ENCODE results near the gene PMEL. TPM values are rescaled to one million over a fixed set of nuclear protein-coding genes. Genes with fewer than 3 reads are reported as not detected.
A peak's percentile ranks its signal among the peaks of the same experiment; 100 is the strongest.

The PMEL gene
- total and polyA plus RNA-seq, 9 of the 15 experiments (the other 6 are each of a cell fraction or from before 2014, with no cell fraction given), result 0.36 to 2.0 (median 0.98) TPM

GRCh38 chr12:55973599-55974307 is 7.9 kb upstream of the PMEL start, which contains the start of gene RAB5B (continued):
- TF ChIP-seq CCNT2 (IDR thresholded peaks at IDR 0.05; ENCODE audit: borderline replicate concordance, extremely low read depth, insufficient read length, low read depth, low read length) (peak; percentile 47), SP1 (CRISPR knock-in tag; IDR thresholded peaks at IDR 0.05) (peak; percentile 99), SP2 (IDR thresholded peaks at IDR 0.05; ENCODE audit: extremely low read depth, low read depth, low read length, poor library complexity, severe bottlenecking) (peak; percentile 96), TEAD1 (CRISPR knock-in tag; IDR thresholded peaks at IDR 0.05) (peak in 1 of 2 experiments; percentile 43; a peak in 1 of 4 replicates), FOXJ2 (tag; IDR thresholded peaks at IDR 0.05) (peak; percentile 62; the same call in 1 of the 2 replicates), ZNF282 (CRISPR knock-in tag; IDR thresholded peaks at IDR 0.05) (no peak), HDGF (IDR thresholded peaks at IDR 0.05) (no peak; the same call in 1 of the 2 replicates), BCL6 (CRISPR knock-in tag; IDR thresholded peaks at IDR 0.05) (no peak), KDM2B (CRISPR knock-in tag; IDR thresholded peaks at IDR 0.05) (no peak), POLR2A (conservative IDR thresholded peaks at IDR 0.05) (peak; percentile 90), SMAD3 (CRISPR knock-in tag; conservative IDR thresholded peaks at IDR 0.05) (no peak), ZBTB17 (CRISPR knock-in tag; IDR thresholded peaks at IDR 0.05) (peak; percentile 78), SIN3A (IDR thresholded peaks at IDR 0.05; ENCODE audit: borderline replicate concordance in 2 of 2, control insufficient read depth in 1 of 2, low read depth in 2 of 2, low read length in 2 of 2) (peak; percentile 96 to 99; a peak in 3 of 4 replicates), HLTF (IDR thresholded peaks at IDR 0.05) (no peak; the same call in 1 of the 2 replicates), CBX1 (IDR thresholded peaks at IDR 0.05; ENCODE audit: low read depth) (no peak), CAMTA2 (CRISPR knock-in tag; conservative IDR thresholded peaks at IDR 0.05) (no peak), JUNB (CRISPR knock-in tag; conservative IDR thresholded peaks at IDR 0.05) (no peak), ZNF143 (CRISPR knock-in tag; IDR thresholded peaks at IDR 0.05) (no peak), GATA2 (CRISPR knock-in tag; IDR thresholded peaks at IDR 0.05) (no peak), LCOR (CRISPR knock-in tag; IDR thresholded peaks at IDR 0.05) (peak; percentile 90), NR2C2 (CRISPR knock-in tag; IDR thresholded peaks at IDR 0.05) (no peak; the same call in 1 of the 2 replicates), NR2C2 (tag; IDR thresholded peaks at IDR 0.05) (peak; percentile 95), PCBP1 (IDR thresholded peaks at IDR 0.05; ENCODE audit: low read depth, low read length, poor library complexity, severe bottlenecking) (peak; percentile 65)
- TF ChIP-seq, protein P1, sequence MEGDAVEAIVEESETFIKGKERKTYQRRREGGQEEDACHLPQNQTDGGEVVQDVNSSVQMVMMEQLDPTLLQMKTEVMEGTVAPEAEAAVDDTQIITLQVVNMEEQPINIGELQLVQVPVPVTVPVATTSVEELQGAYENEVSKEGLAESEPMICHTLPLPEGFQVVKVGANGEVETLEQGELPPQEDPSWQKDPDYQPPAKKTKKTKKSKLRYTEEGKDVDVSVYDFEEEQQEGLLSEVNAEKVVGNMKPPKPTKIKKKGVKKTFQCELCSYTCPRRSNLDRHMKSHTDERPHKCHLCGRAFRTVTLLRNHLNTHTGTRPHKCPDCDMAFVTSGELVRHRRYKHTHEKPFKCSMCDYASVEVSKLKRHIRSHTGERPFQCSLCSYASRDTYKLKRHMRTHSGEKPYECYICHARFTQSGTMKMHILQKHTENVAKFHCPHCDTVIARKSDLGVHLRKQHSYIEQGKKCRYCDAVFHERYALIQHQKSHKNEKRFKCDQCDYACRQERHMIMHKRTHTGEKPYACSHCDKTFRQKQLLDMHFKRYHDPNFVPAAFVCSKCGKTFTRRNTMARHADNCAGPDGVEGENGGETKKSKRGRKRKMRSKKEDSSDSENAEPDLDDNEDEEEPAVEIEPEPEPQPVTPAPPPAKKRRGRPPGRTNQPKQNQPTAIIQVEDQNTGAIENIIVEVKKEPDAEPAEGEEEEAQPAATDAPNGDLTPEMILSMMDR (IDR thresholded peaks at IDR 0.05 in 2 of 3, conservative IDR thresholded peaks at IDR 0.05 in 1 of 3; ENCODE audit: insufficient read depth in 2 of 3, low read depth in 1 of 3, low read length in 3 of 3), result peak in 1 of 3 experiments; percentile 5; a peak in 1 of 6 replicates
- TF ChIP-seq, protein P2, sequence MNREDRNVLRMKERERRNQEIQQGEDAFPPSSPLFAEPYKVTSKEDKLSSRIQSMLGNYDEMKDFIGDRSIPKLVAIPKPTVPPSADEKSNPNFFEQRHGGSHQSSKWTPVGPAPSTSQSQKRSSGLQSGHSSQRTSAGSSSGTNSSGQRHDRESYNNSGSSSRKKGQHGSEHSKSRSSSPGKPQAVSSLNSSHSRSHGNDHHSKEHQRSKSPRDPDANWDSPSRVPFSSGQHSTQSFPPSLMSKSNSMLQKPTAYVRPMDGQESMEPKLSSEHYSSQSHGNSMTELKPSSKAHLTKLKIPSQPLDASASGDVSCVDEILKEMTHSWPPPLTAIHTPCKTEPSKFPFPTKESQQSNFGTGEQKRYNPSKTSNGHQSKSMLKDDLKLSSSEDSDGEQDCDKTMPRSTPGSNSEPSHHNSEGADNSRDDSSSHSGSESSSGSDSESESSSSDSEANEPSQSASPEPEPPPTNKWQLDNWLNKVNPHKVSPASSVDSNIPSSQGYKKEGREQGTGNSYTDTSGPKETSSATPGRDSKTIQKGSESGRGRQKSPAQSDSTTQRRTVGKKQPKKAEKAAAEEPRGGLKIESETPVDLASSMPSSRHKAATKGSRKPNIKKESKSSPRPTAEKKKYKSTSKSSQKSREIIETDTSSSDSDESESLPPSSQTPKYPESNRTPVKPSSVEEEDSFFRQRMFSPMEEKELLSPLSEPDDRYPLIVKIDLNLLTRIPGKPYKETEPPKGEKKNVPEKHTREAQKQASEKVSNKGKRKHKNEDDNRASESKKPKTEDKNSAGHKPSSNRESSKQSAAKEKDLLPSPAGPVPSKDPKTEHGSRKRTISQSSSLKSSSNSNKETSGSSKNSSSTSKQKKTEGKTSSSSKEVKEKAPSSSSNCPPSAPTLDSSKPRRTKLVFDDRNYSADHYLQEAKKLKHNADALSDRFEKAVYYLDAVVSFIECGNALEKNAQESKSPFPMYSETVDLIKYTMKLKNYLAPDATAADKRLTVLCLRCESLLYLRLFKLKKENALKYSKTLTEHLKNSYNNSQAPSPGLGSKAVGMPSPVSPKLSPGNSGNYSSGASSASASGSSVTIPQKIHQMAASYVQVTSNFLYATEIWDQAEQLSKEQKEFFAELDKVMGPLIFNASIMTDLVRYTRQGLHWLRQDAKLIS (CRISPR knock-in tag; IDR thresholded peaks at IDR 0.05), result 0 out of 2 replicates have a peak, but pooled peaks have one; percentile 75
